ENCODE results near the gene PRCD.

DNA sequence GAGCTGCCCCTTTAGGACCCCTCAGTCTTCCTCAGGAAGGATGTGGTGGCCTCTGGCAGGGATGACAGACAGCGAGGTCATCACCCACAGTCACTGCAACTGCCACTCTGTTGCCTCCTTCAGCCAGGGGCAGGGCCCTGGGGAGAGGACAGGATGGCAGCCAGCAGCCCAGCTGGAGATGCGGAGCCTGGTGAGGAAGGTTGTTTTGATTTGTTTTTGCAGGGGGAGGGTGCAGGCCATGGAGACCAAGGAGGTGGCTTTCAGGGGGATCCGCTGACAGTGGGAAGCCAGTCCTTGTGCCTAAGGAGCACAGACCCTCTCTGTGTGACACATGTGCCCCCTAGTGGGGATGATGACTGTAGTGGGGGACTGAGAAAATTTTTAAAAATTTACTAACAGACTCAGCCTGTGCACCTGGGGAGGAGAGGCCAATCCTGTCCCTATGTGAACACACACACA lies 7.4 kb downstream of the PRCD start:
- TF ChIP-seq POLR2AphosphoS5 (IDR thresholded peaks at IDR 0.05; ENCODE audit: low read depth, low read length) (no peak), TAF1 (IDR thresholded peaks at IDR 0.05; ENCODE audit: borderline replicate concordance, low read depth, low read length) (no peak)

Data from GM12892 (cell line).